GM19035 (cell line): ENCODE results near the gene KRT33A.

ENCODE experiments used
- ATAC-seq: cut with Tn5 transposase; IDR thresholded peaks from one replicate; pipeline ENCODE4 v1.9.1; 2021; ENCODE audit not compliant: unreplicated experiment

The KRT33A gene

GRCh38 chr17:41331606-41332005 lies 19.0 kb downstream of the KRT33A start:
- no peak for ATAC-seq

GRCh38 chr17:41329279-41329948 lies 21.2 kb downstream of the KRT33A start:
- ATAC-seq: no peak

- ATAC-seq: no peak
These were observed 22.4 kb downstream of the KRT33A start for GRCh38 chr17:41328207-41328606.

- ATAC-seq: no peak
These were observed 23.1 kb downstream of the KRT33A start for GRCh38 chr17:41327411-41328120.

- no peak for ATAC-seq
These were observed 24.2 kb downstream of the KRT33A start for GRCh38 chr17:41326173-41327145.

GRCh38 chr17:41325611-41326010 lies 25.0 kb downstream of the KRT33A start:
- ATAC-seq: no peak

GRCh38 chr17:41325126-41325525 lies 25.5 kb downstream of the KRT33A start:
- no peak for ATAC-seq

- ATAC-seq: no peak
These were observed 26.2 kb downstream of the KRT33A start for GRCh38 chr17:41324180-41325075.

- ATAC-seq: no peak
These were observed 27.4 kb downstream of the KRT33A start for GRCh38 chr17:41322903-41323895.

GRCh38 chr17:41322094-41322902 lies 28.3 kb downstream of the KRT33A start:
- no peak for ATAC-seq

GRCh38 chr17:41318231-41318630 lies 32.4 kb downstream of the KRT33A start:
- no peak for ATAC-seq

GRCh38 chr17:41315814-41316445 lies 34.7 kb downstream of the KRT33A start:
- ATAC-seq: no peak

GRCh38 chr17:41315204-41315794 lies 35.3 kb downstream of the KRT33A start, which contains the start of gene KRTAP17-1:
KRTAP17-1 (minus strand) TSS chr17:41315710; CDS start chr17:41315650, 60 bp downstream.
- ATAC-seq: no peak

GRCh38 chr17:41311111-41311510 lies 39.5 kb downstream of the KRT33A start:
- ATAC-seq: no peak

- ATAC-seq: no peak
These were observed 41.7 kb downstream of the KRT33A start, which contains the start of gene KRTAP16-1 for GRCh38 chr17:41308918-41309359. KRTAP16-1 (minus strand) TSS chr17:41309309; CDS start chr17:41309253, 56 bp downstream.

GRCh38 chr17:41308251-41308917 lies 42.2 kb downstream of the KRT33A start:
- no peak for ATAC-seq

GRCh38 chr17:41307647-41308046 lies 43.0 kb downstream of the KRT33A start:
- no peak for ATAC-seq
